Vagina (tissue), 2 donors: ENCODE results near the gene RSPO4.

ENCODE experiments used
- POLR2A ChIP-seq, 2 donors: fragments of 450-650 bp; IDR thresholded peaks; one replicate each; pipeline ENCODE4 v1.6.1; 2017; ENCODE audit warnings: antibody characterized with exemption in 2 of 2, mild to moderate bottlenecking in 2 of 2, moderate library complexity in 2 of 2
- TF ChIP-seq, protein P1 (sequence below), 3 experiments: fragments of 450-650 bp in 2 of 3; fragments of 200-600 bp in 1 of 3; sonication (generic) in 1 of 3; IDR thresholded peaks; one replicate each; pipeline ENCODE4 v1.5.1; 2017 to 2019; ENCODE audit warnings: antibody characterized with exemption in 3 of 3, mild to moderate bottlenecking in 2 of 3, moderate library complexity in 2 of 3

DNA sequence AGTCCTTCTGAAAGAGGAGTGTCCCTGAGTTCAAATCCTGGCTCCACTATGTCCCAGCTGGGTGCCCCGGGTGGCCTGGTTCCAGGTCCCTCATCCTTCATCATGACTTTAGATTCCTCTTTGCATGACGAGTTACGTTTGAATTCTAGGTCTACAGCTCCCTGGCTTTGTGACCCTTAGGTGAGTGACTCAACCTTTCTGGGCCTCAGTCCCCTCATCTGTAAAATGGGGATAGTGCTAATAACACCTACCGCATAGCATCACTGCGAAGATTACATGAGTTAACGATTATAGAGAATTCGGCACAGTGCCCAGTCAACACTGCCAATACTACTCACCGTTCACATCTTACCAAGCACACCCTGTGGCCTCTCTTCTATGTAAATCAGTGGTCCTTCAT is 39.4 kb downstream of the RSPO4 start:
- TF ChIP-seq, protein P1, sequence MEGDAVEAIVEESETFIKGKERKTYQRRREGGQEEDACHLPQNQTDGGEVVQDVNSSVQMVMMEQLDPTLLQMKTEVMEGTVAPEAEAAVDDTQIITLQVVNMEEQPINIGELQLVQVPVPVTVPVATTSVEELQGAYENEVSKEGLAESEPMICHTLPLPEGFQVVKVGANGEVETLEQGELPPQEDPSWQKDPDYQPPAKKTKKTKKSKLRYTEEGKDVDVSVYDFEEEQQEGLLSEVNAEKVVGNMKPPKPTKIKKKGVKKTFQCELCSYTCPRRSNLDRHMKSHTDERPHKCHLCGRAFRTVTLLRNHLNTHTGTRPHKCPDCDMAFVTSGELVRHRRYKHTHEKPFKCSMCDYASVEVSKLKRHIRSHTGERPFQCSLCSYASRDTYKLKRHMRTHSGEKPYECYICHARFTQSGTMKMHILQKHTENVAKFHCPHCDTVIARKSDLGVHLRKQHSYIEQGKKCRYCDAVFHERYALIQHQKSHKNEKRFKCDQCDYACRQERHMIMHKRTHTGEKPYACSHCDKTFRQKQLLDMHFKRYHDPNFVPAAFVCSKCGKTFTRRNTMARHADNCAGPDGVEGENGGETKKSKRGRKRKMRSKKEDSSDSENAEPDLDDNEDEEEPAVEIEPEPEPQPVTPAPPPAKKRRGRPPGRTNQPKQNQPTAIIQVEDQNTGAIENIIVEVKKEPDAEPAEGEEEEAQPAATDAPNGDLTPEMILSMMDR (IDR thresholded peaks at IDR 0.05) = no peak
- no peak for TF ChIP-seq POLR2A (IDR thresholded peaks at IDR 0.05)
